Ovary (tissue), 3 donors: ENCODE results near the gene CADPS.

Experiments used
- POLR2A ChIP-seq: fragments of 450-650 bp; IDR thresholded peaks from one replicate; pipeline ENCODE4 v1.6.1; 2017; ENCODE audit warnings: antibody characterized with exemption, mild to moderate bottlenecking, moderate library complexity
- TF ChIP-seq, protein P1 (sequence below), 3 donors: fragments of 450-650 bp in 2 of 3; fragments of 200-600 bp in 1 of 3; IDR thresholded peaks; one replicate each; pipeline versions ENCODE4 v1.5.1 to v1.8.0; 2016 to 2022; ENCODE audit warnings: antibody characterized with exemption in 3 of 3, mild to moderate bottlenecking in 1 of 3
- donor health status: DM: no; HTN: no; CAD: no.

DNA sequence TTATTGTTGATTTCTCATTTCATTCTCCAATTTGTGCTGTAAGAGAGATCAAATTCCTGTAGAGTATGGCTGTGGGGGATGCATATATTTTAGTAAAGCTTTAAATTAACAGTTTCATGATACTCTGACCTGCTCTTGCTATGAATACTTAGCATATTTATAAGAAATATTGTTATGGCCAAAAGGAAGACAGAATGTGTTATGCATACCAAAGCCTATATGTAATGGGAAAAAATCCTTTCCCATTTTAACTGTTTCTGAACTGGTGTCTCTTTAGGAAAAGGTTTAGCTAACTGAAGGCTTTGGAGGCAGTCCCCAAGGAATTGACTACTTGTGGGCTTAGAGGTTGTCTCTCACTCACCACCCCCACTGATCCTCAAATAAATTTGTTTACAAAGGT, 59.2 kb downstream of the CADPS start:
- TF ChIP-seq, protein P1, sequence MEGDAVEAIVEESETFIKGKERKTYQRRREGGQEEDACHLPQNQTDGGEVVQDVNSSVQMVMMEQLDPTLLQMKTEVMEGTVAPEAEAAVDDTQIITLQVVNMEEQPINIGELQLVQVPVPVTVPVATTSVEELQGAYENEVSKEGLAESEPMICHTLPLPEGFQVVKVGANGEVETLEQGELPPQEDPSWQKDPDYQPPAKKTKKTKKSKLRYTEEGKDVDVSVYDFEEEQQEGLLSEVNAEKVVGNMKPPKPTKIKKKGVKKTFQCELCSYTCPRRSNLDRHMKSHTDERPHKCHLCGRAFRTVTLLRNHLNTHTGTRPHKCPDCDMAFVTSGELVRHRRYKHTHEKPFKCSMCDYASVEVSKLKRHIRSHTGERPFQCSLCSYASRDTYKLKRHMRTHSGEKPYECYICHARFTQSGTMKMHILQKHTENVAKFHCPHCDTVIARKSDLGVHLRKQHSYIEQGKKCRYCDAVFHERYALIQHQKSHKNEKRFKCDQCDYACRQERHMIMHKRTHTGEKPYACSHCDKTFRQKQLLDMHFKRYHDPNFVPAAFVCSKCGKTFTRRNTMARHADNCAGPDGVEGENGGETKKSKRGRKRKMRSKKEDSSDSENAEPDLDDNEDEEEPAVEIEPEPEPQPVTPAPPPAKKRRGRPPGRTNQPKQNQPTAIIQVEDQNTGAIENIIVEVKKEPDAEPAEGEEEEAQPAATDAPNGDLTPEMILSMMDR (IDR thresholded peaks at IDR 0.05), result no peak
- TF ChIP-seq POLR2A, result no peak
